GM19395 (cell line): ENCODE data around the gene SFT2D2.

ENCODE experiments used
- ATAC-seq: cut with Tn5 transposase; IDR thresholded peaks from one replicate; pipeline ENCODE4 v1.9.1; 2021; ENCODE audit warnings: mild to moderate bottlenecking, moderate library complexity; ENCODE audit not compliant: unreplicated experiment

Gene SFT2D2

DNA sequence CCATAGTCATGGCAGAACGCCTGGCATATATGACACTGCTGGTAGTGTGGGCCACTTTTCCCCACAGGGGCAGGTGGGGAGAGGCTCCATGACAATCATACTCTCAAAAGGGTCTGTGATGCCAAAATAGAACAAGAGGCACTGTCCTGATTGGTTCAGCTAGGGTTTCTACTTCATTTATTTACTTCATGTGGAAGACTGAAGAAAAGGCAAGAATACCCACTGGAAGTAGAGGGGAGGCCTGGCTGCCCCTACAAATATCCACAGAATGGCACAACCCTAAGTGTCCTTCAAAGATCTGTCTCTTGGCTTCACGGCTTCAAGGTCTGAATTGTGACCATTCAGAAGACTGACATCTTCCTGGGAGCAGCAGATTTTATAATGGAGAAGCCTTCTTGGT lies 4.5 kb upstream of the SFT2D2 start:
- ATAC-seq: no peak

DNA sequence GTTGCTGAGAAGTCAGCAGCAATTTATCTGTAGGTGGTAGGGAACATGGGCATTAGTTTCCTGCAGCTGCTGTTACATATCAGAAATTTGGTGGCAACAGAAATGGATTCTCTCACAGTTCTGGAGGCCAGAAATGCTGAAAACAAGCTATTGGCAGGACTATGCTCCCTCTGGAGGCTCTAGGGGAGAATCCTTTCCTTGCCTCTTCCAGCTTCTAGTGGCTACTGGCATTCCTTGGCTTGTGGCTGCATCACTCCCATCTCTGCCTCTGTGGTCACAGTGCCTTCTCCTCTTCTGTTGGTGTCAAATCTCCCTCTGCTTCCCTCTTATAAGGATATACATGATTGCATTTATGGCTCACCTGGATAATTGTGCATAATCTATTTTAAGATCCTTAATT lies 2.5 kb upstream of the SFT2D2 start:
- ATAC-seq: no peak

DNA sequence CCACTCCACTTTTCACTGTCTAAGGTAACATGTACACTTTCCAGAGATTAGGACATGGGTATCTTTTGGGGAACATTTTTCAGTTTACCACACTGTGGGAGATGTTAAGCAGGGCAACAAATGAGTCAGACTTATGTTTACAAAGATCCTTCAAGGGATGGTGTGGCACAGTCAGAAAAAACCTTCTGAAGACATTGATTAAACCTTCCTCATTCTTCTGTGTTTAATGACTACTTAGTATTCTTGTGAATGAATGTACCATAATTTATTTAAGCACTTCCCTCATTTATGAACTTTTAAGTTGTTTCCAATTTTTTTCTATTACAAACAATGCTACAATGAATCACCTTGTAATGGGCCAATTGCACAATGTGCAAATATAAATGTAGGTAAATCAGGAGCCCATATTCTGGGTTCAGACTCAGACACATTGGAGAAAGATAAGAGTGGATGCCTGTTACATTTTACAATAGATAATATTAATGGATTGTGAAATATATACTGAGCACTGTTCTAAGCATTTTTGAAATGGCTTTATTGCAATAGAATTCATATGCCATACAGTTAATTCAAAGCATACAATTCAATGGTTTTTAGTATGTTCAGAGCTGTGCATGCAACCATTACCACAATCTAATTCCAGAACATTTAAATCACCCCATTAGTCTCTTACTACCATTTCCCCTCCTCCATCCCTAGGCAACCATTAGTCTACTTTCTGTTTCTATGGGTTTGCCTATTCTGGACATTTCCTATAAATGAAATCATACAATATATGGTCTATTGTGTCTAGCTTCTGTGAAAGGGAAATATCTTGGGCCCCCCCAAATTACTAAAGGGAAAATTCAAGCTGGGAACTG lies 1.9 kb upstream of the SFT2D2 start:
- ATAC-seq: no peak

DNA sequence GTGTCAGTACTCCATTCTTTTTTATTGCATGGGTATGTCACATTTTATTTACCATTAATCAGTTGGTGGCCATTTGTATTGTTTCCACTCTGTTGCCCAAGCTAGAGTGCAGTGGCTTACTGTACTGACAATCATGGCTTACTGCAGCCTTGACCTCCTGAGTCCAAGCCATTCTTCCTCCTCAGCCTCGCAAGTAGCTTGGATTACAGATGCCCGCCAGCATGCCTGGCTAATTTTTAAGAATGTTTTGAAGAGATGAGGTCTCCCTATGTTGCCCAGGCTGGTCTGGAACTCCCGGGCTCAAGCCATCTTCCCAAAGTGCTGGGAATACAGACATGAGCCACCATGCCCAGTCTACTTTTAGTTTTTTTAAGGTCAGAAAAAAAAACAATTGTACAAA lies 813 bp upstream of the SFT2D2 start:
- ATAC-seq: no peak

DNA sequence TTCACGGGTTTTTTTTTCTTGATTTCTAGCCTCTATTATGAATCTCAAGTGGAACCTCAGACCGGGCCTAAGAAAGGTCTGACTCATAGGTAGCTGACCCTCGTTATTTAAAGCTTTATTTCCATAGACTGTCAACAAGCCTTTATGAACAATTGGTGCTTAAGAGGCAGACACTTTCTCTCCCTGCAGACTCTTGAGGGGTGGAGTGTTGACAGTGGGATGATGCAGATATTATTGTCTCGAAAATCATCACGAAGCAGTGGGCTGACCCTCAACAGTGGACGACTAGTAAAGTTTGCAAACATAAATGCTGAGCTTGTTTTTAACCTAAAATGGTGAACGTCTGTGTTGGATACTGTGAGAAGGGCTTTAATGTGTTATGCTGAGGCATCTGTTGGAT lies 1.8 kb downstream of the SFT2D2 start:
- ATAC-seq: no peak

DNA sequence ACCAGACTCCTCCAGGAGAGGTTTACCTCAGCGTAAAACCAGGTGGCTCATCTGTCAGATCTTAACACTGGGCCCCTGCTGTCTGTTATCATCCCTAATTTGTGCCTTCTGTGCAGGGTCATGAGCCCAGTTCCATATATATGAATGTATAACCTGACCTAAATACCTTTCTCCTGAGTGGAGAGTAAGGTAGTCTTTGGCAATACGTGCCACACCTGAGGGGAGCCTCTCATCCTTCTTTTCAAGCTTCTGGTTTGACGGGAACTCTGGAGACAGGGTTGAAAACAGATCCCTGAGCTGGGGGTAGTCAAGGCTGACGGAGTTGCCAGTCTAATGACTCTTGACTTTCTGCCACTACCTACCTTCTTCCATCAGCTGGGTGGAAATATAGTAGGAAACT lies 4.1 kb downstream of the SFT2D2 start:
- ATAC-seq: no peak

DNA sequence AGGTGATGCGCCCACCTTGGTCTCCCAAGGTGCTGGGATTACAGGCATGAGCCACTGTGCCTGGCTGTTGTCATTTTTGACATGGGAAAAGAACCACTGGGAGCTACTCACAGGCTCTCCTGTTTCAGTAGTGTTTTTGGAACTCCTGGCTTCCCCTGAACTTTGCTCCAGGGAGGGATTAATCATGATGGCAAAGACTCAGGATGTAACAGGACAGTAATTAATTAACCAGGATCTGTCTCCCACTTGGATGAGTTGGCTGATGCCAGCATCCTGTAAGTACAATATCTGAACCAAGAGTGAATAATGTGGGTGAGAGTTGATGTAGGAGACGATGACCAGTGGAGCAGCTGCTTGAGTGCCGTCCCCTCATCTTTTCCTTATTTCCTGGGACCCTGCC lies 4.9 kb downstream of the SFT2D2 start:
- no peak for ATAC-seq

DNA sequence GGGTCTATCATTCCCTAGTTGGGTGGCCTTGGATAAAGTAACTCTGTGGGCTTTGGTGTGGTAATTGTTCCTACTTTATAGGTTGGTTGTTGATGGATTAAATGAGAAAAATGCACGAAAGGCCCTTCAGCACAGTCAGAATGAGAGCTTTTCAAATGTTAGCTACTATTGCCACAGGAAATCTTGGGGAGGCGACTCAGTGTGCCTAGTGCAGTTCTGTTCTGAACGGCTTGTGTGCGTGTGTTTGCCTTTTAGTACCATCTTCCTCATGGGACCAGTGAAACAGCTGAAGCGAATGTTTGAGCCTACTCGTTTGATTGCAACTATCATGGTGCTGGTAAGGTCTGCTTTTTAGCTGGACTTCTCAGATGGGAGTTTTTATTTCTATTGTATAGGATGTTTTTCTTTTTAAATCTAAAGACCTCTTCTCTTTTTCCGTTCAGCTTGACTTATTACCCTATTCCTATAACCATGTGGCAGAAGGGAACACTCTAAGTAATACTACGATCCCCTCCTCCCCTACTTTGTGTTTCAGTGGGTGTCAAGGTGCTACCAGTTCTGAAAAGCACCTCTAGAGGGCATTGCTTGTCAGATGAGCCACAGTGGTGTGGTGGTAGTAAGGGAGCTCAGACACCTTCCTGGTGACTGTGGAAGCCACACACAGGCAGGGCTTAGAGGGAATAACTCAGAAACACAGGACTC lies 9.2 kb downstream of the SFT2D2 start:
- peak; percentile 88 for ATAC-seq

DNA sequence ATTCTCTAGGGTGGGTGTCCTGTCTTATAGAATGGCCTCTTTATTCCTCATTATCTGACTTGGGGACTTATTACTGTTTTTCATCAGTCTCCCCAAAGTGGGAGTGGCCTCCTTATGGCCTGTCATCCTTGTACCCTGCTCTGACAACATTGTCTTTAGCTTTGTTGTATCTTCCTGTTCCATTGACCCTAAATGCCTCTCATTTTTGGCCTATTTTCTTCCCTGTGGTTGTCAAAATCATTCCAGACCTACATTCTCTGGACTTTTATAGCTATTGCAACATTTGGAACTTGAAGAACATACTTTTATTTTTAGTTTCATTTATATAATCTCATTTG lies 9.7 kb downstream of the SFT2D2 start:
- ATAC-seq: peak; percentile 12

DNA sequence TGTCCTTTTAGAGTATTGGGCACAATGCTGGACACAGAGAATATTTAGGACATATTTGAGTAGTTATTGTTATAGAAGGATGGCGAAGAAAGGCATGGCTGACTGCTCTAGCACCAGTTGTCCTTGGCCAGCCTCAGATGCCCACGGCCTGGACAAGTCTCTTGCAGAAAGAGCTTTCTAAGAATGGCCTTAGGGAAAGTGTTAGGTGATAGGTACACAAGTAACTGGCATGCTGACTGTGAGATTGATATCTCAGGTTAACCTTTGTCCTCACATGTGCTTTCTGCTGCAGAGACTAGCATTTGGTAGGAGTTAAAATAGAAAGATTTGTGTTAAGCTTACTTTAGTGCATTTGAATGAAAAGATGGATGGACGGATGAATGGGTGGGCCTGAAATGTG lies 10.1 kb downstream of the SFT2D2 start:
- no peak for ATAC-seq

DNA sequence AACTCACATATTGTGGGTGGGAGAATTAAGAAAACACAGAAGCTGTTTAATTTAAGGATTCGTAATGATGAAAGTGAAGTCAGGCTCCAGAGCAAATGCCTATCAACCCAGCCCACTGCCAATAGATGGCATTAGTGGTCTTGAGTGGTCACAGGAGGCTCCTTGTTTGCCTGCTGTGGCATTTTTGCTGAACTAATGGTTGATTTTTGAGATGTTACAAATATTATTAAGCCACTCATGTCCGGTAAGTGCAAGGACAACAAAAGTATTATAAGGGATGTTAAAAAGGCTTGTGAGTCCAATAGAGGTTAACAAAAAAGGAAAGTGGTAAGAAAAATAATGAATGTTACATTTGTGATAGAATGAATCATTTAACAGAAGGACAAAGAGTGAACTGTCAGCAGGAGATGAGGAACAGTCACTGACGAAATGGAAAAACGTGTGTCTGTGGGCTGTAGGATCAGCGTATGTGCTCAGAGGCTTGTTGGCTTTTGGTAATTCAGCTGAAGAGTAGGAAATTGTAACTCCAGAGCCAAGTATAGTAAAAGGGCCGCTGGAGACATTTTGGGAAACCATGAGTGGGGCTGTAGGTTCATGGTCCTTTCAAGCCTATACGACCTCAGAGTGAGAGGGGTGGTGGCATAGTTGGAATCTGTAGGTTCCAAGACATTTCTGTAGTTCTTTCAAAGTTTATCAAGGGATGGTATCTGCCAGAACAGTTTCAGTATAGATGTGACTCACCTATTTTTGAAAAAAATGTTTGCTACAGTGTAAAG lies 11.2 kb downstream of the SFT2D2 start:
- no peak for ATAC-seq

DNA sequence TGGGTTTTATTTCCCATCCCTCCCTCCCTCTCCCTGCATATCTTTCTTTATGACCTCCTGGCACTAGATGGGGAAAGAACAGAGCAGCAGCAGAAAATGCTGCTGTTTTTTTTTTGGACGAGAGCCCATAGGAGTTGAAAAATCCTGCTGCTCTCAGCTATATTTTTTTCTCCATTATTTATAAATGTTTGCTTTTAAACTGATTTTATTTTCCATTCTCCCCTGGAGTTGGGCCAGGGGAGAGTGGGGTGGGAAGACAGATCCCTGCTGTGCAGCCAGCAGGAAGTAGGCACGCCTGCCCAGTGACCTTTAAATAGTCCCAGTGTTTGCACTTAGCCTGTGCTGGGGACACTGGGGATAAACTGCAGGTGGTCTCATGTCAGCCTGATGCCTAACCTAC lies 17.4 kb downstream of the SFT2D2 start:
- no peak for ATAC-seq

DNA sequence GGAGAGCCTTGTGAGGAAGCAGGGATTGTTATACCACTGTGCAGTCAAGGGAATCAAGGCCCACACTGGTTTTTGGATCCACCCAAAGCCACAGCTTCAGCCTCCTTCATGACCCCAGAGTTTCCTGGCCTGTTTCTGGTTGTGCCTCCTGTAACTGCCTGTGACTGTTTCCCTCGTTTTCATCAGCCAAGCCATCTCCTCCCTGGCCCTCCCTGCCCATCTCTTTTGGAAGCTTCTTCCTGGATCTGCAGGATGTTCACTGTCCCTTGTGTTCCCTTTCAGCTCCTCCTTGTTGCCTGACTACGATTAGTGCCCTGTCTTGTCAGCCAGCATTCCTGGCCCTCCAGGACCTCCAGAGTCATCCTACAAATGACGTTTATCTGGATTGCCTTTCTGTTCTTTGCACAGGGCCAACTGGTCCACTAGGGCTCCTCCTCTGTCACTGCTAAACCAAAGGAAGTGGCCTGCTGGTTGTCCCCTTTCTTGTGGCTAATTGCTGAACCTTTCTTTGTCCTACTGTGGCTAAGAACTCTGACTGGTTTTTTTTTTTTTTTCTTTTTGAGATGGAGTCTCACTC lies 17.9 kb downstream of the SFT2D2 start:
- no peak for ATAC-seq

DNA sequence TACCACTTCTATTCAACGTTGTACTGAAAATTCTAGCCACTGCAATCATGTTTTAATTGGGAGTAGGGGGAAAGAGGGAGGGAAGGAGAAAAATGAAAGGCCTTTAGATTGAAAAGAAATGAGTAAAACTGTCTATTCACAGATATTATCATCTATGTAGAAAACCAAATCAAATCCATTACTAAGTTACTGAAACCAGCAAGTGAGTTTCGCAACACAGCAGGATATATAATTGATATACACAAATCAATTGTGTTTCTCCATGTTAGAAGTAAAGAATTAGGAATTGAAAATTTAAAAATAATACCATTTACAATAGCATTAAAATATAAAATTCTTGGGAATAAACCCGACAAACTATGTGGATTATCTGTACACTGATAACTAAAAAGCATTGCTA lies 19.2 kb downstream of the SFT2D2 start:
- no peak for ATAC-seq

DNA sequence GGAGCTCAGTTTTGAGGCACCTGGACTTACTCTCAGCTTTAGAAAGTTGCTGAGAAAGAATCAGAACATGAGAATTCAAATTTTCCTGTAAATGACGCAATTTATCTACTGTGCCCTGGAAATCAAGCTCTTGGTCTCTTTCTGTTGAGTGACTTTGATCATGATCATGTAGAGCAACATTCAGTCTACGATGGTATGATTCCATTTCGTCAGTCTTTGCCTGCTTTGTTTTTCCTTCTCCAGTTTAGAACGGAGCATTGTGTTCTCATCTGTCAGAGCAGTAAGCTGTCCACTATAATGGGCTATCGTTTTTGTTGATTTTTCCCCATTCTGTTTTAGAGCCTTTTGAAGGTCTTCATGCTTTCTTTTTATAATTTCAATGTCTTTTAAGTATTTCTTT lies 20.7 kb downstream of the SFT2D2 start:
- no peak for ATAC-seq

DNA sequence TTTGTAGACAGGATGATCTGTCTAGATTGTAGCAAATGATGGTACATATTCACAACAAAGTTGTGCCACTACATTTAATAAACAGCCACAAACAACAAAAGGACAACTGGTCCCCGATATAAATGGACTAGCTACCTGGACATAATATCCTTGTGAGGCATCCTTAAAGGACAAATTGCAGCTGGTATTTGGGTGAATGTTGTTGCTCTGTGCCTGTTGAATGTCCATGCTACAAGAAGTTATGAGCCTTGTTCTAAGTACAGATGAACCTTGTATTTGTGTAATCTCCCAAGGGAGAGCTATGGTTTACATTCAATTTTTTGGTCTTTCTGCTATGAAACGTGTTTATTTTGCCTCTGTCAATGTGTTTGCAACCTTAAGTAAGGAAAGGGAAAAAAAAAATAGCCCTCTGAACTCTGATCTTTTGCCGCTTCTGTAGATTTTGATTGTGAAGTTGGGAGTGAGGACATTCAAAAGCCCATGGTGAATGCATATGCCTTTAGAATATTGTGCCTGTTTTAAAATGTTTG lies 26.5 kb downstream of the SFT2D2 start:
- ATAC-seq: no peak

DNA sequence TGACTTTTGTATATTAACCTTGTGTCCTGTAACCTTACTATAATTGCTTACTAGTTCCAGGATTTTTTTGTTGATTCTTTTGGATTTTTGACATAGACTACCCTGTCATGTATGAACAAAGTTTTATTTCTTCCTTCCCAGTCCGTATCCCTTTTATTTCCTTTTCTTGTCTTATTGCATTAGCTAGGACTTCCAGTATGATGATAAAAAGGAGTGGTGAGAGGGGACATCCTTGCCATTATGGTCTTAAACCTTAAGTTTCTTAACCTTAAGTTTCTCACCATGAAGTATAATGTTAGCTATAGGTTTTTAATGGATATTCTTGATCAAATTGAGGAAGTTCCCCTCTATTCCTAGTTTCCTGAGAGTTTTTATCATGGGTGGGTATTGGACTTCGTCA lies 30.4 kb downstream of the SFT2D2 start:
- ATAC-seq: no peak

DNA sequence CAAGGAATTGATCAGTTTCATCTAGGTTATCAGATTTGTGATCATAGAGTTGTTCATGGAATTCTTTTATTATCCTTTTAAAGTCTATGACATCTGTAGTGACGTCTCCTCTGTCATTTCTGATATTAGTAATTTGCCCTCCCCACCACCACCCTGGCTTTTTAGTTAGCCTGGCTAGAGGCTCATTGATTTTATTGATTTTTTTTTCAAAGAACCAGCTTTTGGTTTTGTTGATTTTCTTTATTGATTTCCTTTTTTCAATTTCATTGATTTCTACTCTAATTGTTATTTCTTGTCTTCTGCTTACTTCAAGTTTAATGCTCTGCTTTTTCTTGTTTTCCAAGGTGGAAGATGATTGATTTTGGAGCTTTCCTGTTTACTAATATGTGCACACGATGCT lies 31.6 kb downstream of the SFT2D2 start:
- ATAC-seq: no peak

DNA sequence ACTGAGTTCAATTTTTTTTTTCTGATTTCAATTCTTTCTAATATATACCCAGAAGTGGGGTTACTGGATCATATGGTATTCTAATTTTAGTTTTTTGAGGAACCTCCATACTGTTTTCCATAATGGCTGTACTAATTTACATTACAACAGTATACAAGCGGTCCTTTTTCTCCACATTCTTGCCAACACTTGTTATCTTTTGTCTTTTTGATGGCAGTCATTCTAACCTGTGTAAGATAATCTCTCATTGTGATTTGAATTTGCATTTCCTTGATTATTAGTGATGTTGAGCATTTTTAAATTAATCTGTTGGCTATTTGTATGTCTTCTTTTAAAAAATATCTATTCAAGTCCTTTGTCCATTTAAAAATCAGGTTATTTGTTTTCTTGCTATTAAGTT lies 33.8 kb downstream of the SFT2D2 start:
- no peak for ATAC-seq

DNA sequence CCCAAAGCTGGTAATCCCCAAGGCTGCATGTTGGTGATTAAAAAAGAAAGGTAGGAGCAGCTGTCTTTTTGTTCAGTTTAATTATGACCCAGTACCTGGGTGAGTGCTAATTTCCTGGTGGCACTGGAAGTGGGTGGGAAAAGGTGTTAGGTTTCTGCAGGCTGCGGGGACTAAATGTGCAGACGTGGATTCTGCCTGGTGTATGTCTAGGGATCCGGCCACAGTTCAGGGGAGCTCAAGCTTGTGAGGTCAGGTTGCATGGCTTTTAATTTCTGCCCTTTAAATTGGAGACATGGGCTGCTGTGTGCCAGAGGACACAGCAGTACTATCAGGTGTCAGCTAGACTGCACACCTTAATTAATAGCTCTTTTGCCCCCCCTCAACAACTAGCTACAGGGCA lies 34.6 kb downstream of the SFT2D2 start:
- ATAC-seq: no peak

DNA sequence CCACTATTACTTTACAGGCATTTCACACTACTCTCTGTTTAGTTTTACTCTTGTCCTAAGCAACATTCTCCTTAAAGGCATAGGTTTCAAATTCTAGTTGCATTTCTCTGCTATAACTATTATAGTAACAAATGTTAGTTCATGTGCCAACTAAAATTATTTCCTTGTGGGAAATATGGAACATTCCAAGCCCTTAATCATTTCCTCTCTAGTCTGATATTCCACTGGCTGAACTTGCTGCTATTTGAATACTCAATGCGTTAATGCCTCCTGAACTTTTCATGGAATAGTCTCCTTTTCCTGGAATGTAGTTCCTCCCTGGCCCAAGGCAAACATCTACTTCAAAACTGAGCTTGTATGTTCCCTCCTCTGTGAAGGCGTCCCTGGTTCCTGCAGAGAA lies 35.6 kb downstream of the SFT2D2 start:
- ATAC-seq: no peak
